Measurements from ENCODE around the gene LGALS7.

GRCh38 chr19:38741670-38742069, 31.6 kb downstream of the LGALS7 start:
- no peak for TF ChIP-seq CTCF (IDR thresholded peaks at IDR 0.05; ENCODE audit: insufficient read depth, low read depth, low read length)
- TF ChIP-seq EZH2 (IDR thresholded peaks at IDR 0.05; ENCODE audit: insufficient read depth, low read length) = no peak

Measured in astrocyte (in vitro differentiated cells and primary cell).